ENCODE results near the gene KCNK2. TPM values are rescaled to one million over a fixed set of nuclear protein-coding genes. Genes with fewer than 3 reads are reported as not detected.

Gene KCNK2
- total RNA-seq, 2 experiments from 2014 or later, result not detected

DNA sequence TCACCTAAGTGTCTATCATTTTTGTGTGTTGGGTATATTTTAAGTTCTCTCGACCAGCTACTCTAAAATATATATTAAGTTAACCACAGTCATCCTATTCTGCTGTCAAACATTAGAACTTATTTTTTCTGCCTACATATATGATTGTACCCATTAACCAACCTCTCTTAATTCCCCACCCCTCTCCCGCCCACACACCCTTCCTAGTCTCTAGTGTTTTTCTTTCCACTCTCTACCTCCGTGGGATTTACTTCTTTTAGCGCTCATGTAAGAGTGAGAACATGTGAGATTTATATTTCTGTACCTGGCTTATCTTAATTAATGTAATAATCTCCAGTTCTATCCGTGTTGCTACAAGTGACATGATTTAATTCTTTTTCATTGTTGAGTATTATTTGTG, 26.6 kb downstream of the KCNK2 start:
- no peaks in the 10 kb centered on the region for H3K9me3 Mint-ChIP-seq
- no peaks in the 10 kb centered on the region for H3K36me3 Mint-ChIP-seq (ENCODE audit: low read depth)
- H3K4me3 Mint-ChIP-seq, result no peak overlapping the region
- CTCF ChIA-PET, result no interaction called here
- intact Hi-C loops (cut with micrococcal nuclease), result no loop called here
- H3K27me3 Mint-ChIP-seq (ENCODE audit: low read depth), result peaks cover 4% of the 10 kb centered on the region
- peaks cover 2% of the 10 kb centered on the region for H3K4me1 Mint-ChIP-seq (ENCODE audit: low read depth)
- no peak for DNase-seq
- no peak overlapping the region for H3K27ac Mint-ChIP-seq

DNA sequence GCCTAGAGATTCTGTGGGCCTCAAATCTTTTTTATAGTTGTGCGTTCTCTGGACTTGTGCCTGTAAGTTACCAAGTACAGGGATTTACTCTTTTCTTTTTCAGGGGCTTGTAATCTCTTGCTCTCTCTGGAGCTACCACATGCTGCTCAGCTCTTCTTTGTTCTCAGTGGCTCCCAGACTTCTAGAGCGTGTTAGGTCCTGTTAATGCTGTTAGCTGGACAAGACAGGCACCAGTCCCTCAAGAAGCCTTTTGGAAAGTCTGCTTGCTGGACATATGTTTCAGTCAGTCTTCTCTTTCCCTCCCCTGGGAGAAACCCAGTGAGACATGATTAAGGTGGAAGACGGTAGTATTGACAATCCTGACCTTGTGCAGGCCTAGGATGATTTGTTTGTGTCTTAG, 29.4 kb downstream of the KCNK2 start:
- Mint-ChIP-seq H3K27ac (no peak overlapping the region), H3K4me3 (no peak overlapping the region), H3K27me3 (ENCODE audit: low read depth) (peaks cover 9% of the 10 kb centered on the region), H3K36me3 (ENCODE audit: low read depth) (no peaks in the 10 kb centered on the region), H3K4me1 (ENCODE audit: low read depth) (peaks cover 2% of the 10 kb centered on the region), H3K9me3 (no peaks in the 10 kb centered on the region)
- DNase-seq, result no peak
- intact Hi-C loops (cut with micrococcal nuclease), result no loop called here
- CTCF ChIA-PET, result no interaction called here

DNA sequence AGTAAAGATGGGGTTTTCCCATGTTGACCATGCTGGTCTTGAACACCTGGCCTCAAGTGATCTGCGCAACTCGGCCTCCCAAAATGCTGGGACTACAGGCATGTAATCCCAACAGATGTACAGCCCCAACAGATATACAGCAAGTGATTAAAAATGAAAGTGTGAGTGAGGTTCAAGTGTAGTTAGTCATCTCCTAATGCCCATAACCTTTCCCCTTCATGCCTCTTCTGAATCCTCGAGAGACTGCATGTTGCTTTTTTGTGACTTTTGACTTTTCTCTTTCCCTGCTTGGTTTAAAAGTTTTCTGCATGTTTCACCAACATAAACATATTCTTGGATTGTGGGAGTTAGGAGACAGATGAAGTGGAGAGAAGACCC, 31.2 kb downstream of the KCNK2 start:
- CTCF ChIA-PET, result no interaction called here

DNA sequence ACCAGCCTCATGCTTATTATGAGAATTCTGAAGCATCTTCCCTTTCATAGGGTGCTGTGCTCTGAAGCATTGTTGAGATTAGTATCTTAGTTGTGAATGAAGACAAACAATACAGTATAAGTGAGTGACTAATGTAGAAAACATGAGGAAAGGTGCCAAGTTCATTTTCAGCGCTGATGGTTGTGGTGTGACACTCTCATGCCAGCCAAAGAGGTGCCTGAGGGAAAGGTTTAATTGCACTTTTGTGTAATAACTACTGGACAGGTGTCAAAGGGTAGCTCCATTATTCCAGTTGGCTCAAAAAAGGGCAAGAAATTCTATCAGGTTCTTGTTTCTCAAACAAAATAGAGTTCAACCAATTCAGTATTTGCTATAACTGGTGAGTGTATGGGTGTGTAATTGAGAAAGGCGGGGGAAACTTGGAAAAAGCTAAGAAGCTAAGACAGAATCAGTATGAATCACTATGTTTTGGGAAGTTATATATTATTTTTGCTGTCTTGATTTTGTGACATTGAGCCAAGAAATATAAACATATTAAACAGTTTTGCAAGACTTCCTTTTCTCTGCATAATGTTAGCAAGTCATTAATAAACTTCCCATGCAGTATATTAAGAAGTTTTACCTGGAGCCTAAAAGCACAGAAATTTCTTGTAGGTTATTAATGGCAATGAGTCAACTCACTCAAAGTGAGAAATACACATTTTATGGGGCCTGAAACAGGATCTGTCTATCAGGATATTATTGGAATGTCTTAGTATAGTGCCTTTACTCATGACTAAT, 31.8 kb downstream of the KCNK2 start:
- no peak overlapping the region for H3K4me3 Mint-ChIP-seq

More for the DNA sequence above, 31.2 kb downstream of the KCNK2 start:
- DNase-seq, result no peak
- peaks cover 2% of the 10 kb centered on the region for H3K4me1 Mint-ChIP-seq (ENCODE audit: low read depth)
- H3K27ac Mint-ChIP-seq, result no peak overlapping the region
- H3K36me3 Mint-ChIP-seq (ENCODE audit: low read depth), result no peaks in the 10 kb centered on the region
- H3K9me3 Mint-ChIP-seq, result no peaks in the 10 kb centered on the region
- intact Hi-C loops (cut with micrococcal nuclease), result no loop called here
- H3K27me3 Mint-ChIP-seq (ENCODE audit: low read depth), result peaks cover 9% of the 10 kb centered on the region
- H3K4me3 Mint-ChIP-seq, result no peak overlapping the region

DNA sequence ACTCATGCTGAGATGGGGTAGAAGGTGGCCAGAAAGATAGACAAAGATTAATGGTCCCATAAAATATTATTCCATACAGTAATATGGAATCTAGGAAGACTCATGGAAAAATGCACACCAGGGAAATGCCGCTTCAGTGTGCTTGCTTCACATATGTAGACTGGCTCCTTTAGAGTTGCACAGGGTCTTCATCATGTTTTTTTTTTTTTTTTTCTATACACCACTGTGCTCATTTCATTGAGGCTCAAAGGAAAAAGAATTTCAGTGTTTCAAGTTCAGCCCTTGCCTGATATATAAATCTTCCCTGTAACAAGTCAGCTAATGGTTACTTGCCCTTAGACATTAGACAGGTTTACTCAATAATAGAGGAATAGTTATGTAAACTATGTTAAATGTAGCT, 33.2 kb downstream of the KCNK2 start:
- Mint-ChIP-seq H3K36me3 (ENCODE audit: low read depth) (no peaks in the 10 kb centered on the region), H3K27ac (no peak overlapping the region), H3K4me1 (ENCODE audit: low read depth) (peaks cover 2% of the 10 kb centered on the region), H3K27me3 (ENCODE audit: low read depth) (peaks cover 9% of the 10 kb centered on the region), H3K4me3 (no peak overlapping the region), H3K9me3 (no peaks in the 10 kb centered on the region)
- intact Hi-C loops (cut with micrococcal nuclease), result no loop called here
- CTCF ChIA-PET, result no interaction called here
- no peak for DNase-seq

More for the DNA sequence above, 31.8 kb downstream of the KCNK2 start:
- intact Hi-C loops (cut with micrococcal nuclease), result no loop called here
- H3K4me1 Mint-ChIP-seq (ENCODE audit: low read depth), result peaks cover 2% of the 10 kb centered on the region
- CTCF ChIA-PET, result no interaction called here
- H3K27me3 Mint-ChIP-seq (ENCODE audit: low read depth), result peaks cover 9% of the 10 kb centered on the region
- no peak for DNase-seq
- H3K27ac Mint-ChIP-seq, result no peak overlapping the region
- no peaks in the 10 kb centered on the region for H3K9me3 Mint-ChIP-seq
- H3K36me3 Mint-ChIP-seq (ENCODE audit: low read depth), result no peaks in the 10 kb centered on the region

DNA sequence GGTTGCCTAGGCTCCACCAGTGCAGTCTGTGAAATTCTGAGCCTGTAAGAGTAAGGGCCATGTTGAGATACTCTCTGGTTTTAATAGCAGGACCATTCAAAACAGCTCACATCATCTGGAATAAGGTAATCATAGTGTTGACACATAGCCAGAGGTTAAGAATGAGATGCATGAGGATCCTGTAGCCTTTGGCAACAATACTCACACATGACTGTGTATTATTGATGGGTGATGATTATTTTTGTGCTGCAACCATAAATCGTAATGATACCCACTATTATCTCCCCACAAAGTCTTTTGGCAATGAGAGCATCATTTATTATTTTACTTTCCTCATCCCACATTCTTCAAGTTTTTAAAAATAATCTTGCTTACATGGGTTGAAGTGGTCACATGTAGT, 35.5 kb downstream of the KCNK2 start:
- intact Hi-C loops (cut with micrococcal nuclease), result no loop called here
- Mint-ChIP-seq H3K9me3 (no peaks in the 10 kb centered on the region), H3K36me3 (ENCODE audit: low read depth) (no peaks in the 10 kb centered on the region), H3K27ac (no peak overlapping the region), H3K4me3 (no peak overlapping the region), H3K27me3 (ENCODE audit: low read depth) (peaks cover 6% of the 10 kb centered on the region), H3K4me1 (ENCODE audit: low read depth) (peaks cover 2% of the 10 kb centered on the region)
- CTCF ChIA-PET, result no interaction called here
- no peak for DNase-seq

DNA sequence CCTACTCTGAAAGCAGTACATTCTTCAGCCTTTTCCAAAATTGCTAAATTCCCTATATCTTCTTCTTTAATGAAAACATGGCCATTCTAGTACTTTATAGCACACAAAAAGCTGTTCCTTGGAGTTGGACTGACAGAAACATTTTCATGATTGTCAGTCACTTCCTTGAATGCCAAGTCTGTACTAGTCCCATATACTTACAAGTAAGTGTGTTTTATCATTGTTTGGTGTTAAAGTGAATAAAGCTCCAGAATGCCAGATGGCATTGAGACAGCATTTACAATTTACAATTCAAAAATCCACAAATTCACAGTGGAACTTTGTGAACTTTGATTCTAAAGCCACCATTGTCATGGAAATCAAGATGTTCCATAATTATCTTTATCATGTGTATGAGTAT, 36.5 kb downstream of the KCNK2 start:
- H3K9me3 Mint-ChIP-seq, result no peaks in the 10 kb centered on the region
- no peak overlapping the region for H3K4me3 Mint-ChIP-seq
- H3K36me3 Mint-ChIP-seq (ENCODE audit: low read depth), result no peaks in the 10 kb centered on the region
- no peak overlapping the region for H3K27ac Mint-ChIP-seq
- no peaks in the 10 kb centered on the region for H3K4me1 Mint-ChIP-seq (ENCODE audit: low read depth)
- intact Hi-C loops (cut with micrococcal nuclease), result no loop called here
- no peak for DNase-seq
- peaks cover 6% of the 10 kb centered on the region for H3K27me3 Mint-ChIP-seq (ENCODE audit: low read depth)
- CTCF ChIA-PET, result no interaction called here

DNA sequence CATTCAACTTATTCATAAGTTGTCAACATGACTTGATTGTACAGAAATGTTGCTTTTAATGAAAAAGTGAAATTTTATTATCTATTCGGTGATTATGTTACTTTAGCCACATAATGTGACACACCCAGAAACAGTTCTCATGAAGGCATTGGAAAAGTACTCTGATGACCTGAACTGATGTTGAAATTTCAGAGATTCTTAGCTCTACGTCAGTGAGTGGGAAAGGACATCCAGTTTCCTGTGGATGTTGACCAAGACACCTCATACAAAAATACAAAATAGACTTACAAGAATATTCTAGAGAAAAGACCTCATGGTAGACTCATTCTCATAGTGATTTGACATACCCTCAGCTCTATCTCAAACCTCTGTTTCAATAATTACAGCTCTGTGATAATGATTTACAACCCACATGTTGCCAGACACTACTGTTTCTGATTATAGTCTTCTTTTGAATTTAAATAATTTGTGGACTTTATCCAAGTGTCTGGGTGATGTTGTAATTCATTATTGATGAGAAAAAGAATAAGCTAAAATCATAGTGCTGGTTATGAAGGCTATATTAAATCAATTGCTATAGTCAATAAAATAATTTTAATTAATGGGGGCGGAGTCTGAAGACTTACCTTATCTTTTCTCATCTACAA, 37.3 kb downstream of the KCNK2 start:
- H3K36me3 Mint-ChIP-seq (ENCODE audit: low read depth), result no peaks in the 10 kb centered on the region
- no peaks in the 10 kb centered on the region for H3K4me1 Mint-ChIP-seq (ENCODE audit: low read depth)
- no peak overlapping the region for H3K27ac Mint-ChIP-seq
- peaks cover 2% of the 10 kb centered on the region for H3K27me3 Mint-ChIP-seq (ENCODE audit: low read depth)
- H3K4me3 Mint-ChIP-seq, result no peak overlapping the region
- intact Hi-C loops (cut with micrococcal nuclease), result no loop called here
- H3K9me3 Mint-ChIP-seq, result no peaks in the 10 kb centered on the region
- CTCF ChIA-PET, result no interaction called here
- DNase-seq, result no peak

DNA sequence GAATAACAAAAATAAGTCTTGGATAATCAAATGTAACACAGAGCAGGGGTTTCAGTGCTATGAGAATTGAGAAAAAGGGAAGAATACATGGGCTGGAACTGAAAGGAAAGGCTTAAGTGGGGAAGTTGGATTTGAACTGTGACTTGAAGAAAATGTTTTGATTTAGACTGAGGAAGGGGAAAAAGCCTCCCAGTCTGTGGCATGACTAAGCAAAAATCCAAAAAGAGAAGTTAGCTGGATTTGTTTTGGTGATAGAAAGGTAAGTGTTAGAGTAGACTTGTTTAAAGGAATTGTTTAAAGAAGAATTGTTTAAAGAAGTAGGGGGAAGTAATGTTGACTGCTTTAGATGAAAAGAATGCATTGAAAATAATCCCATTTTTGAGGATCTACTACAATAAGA, 46.0 kb downstream of the KCNK2 start:
- intact Hi-C loops (cut with micrococcal nuclease), result no loop called here
- CTCF ChIA-PET, result no interaction called here
- H3K4me1 Mint-ChIP-seq (ENCODE audit: low read depth), result no peaks in the 10 kb centered on the region
- no peak overlapping the region for H3K27ac Mint-ChIP-seq
- no peaks in the 10 kb centered on the region for H3K9me3 Mint-ChIP-seq
- no peak overlapping the region for H3K4me3 Mint-ChIP-seq
- DNase-seq, result no peak
- H3K36me3 Mint-ChIP-seq (ENCODE audit: low read depth), result no peaks in the 10 kb centered on the region
- peaks cover 2% of the 10 kb centered on the region for H3K27me3 Mint-ChIP-seq (ENCODE audit: low read depth)

DNA sequence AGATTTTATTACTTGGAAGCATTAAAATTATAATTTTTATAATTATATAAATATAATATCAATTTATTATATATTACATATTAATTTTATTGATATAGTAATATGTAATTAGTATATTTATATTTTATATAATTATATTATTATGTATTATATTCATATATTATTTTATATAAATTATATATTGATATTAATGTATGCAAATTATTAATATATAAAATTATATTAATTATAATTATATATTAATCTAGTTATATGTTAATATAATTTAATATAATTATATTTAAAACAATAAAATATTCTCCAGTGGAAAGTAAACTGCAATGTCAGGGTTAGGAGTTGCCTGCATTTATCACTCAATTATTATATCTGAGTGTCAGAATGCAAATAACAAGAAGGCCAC, 48.8 kb downstream of the KCNK2 start:
- no peak overlapping the region for H3K27ac Mint-ChIP-seq
- intact Hi-C loops (cut with micrococcal nuclease), result no loop called here
- H3K4me3 Mint-ChIP-seq, result no peak overlapping the region
- CTCF ChIA-PET, result no interaction called here
- H3K36me3 Mint-ChIP-seq (ENCODE audit: low read depth), result no peaks in the 10 kb centered on the region
- DNase-seq, result no peak
- no peaks in the 10 kb centered on the region for H3K4me1 Mint-ChIP-seq (ENCODE audit: low read depth)
- no peaks in the 10 kb centered on the region for H3K9me3 Mint-ChIP-seq
- H3K27me3 Mint-ChIP-seq (ENCODE audit: low read depth), result no peaks in the 10 kb centered on the region

DNA sequence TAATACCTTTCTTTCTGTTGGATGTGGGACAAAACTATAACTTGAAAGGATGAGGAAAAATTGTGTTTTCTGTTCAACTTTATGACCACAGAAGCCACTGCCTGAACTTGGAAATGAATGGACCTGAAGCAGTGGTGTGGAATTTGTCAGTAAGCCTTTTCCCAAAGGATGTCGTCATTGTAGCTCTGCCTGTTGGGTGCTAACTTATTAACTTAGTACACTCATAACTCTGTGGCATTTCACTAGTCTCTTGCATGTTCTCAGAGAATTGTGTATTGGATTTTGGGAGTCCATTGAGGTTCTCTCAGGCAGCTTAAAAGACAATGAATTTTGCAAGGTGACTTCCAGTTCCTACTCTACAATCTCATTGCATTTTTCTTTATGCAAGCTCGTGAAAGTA, 49.6 kb downstream of the KCNK2 start:
- Mint-ChIP-seq H3K27ac (no peak overlapping the region), H3K36me3 (ENCODE audit: low read depth) (no peaks in the 10 kb centered on the region), H3K27me3 (ENCODE audit: low read depth) (no peaks in the 10 kb centered on the region), H3K4me3 (no peak overlapping the region), H3K4me1 (ENCODE audit: low read depth) (no peaks in the 10 kb centered on the region), H3K9me3 (no peaks in the 10 kb centered on the region)
- intact Hi-C loops (cut with micrococcal nuclease), result no loop called here
- CTCF ChIA-PET, result no interaction called here
- no peak for DNase-seq

DNA sequence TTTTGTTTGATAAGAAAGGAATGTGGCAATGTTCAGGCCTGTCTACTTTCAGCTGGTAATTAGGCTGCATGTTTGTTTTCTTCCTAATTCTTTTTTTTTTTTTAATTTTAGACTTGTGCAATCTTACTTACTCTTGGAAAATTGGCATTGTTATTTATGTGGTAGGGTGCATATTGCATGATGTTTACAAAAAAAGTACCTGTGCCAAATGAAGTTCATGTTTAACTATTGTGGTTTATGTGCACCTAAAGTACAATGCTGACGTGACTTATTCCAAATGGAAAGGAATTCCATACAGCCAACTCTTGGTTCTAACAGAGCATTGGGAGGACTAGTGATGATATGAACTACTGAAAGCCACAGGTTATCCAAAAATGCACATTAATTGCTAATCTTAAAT, 51.0 kb downstream of the KCNK2 start:
- no peak for DNase-seq
- H3K4me3 Mint-ChIP-seq, result no peak overlapping the region
- H3K9me3 Mint-ChIP-seq, result no peaks in the 10 kb centered on the region
- intact Hi-C loops (cut with micrococcal nuclease), result no loop called here
- H3K4me1 Mint-ChIP-seq (ENCODE audit: low read depth), result no peaks in the 10 kb centered on the region
- CTCF ChIA-PET, result interaction anchor here (0.8 kb wide), 1 partner anchor 656 kb away, joined by 6 read pairs; no protein-coding TSS in a partner anchor
- H3K27ac Mint-ChIP-seq, result no peak overlapping the region
- H3K27me3 Mint-ChIP-seq (ENCODE audit: low read depth), result no peaks in the 10 kb centered on the region
- H3K36me3 Mint-ChIP-seq (ENCODE audit: low read depth), result no peaks in the 10 kb centered on the region

DNA sequence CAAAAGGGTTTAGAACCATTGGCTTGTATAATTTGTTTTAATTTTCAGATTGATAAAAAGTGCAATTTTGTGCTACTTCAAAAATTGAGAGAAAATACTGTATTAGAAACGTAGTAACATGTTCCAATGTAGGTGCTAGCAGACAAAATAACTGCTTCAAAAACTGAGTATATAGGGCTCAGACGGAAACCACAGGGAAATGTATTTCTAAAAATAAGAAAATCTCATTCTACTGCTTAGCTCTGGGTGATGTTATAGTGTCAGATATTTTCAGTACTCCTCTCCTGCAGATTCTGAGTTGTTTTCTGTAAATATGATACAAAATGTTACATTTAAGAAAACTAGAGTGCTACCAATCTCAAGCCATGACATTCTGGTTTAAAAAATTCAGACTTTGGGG, 55.4 kb downstream of the KCNK2 start:
- no peaks in the 10 kb centered on the region for H3K4me1 Mint-ChIP-seq (ENCODE audit: low read depth)

More for the DNA sequence above, 55.4 kb downstream of the KCNK2 start:
- no peaks in the 10 kb centered on the region for H3K27me3 Mint-ChIP-seq (ENCODE audit: low read depth)
- H3K9me3 Mint-ChIP-seq, result peaks cover 9% of the 10 kb centered on the region
- intact Hi-C loops (cut with micrococcal nuclease), result no loop called here
- no peaks in the 10 kb centered on the region for H3K36me3 Mint-ChIP-seq (ENCODE audit: low read depth)
- CTCF ChIA-PET, result no interaction called here
- no peak for DNase-seq
- no peak overlapping the region for H3K4me3 Mint-ChIP-seq
- H3K27ac Mint-ChIP-seq, result no peak overlapping the region
